ENCODE results near the gene TMC8. TPM values are rescaled to one million over a fixed set of nuclear protein-coding genes. Genes with fewer than 3 reads are reported as not detected.
A peak's percentile ranks its signal among the peaks of the same experiment; 100 is the strongest.

TMC8 gene
- total RNA-seq, 2 experiments from 2014 or later = 134 to 140 TPM

- Mint-ChIP-seq H3K4me1 (ENCODE audit: low read depth) (peaks cover 29% of the 10 kb centered on the region), H3K4me3 (no peak overlapping the region), H3K9me3 (no peaks in the 10 kb centered on the region), H3K36me3 (peaks cover 60% of the 10 kb centered on the region), H3K27me3 (no peaks in the 10 kb centered on the region), H3K27ac (no peak overlapping the region)
- DNase-seq = no peak
- POLR2A ChIA-PET = no interaction called here
- intact Hi-C loops (cut with micrococcal nuclease) = no loop called here
- CTCF ChIA-PET = interaction anchor here (2.1 kb wide), 1 partner anchor 11 kb away, joined by 7 read pairs; no protein-coding TSS in a partner anchor
Measured at GRCh38 chr17:78180508-78180907, 49.9 kb downstream of the TMC8 start.

- ChIA-PET POLR2A (interaction anchor here (0.7 to 0.8 kb wide), 2 partner anchors 9 to 44 kb away, joined by 3 to 4 read pairs; no protein-coding TSS in a partner anchor), CTCF (interaction anchor here (1.2 to 1.4 kb wide), 2 partner anchors 9 to 45 kb away, joined by 3 read pairs; no protein-coding TSS in a partner anchor)
- DNase-seq = no peak
- peaks cover 27% of the 10 kb centered on the region for H3K4me1 Mint-ChIP-seq (ENCODE audit: low read depth)
- H3K27ac Mint-ChIP-seq = no peak overlapping the region
- intact Hi-C loops (cut with micrococcal nuclease) = no loop called here
- peaks cover 57% of the 10 kb centered on the region for H3K36me3 Mint-ChIP-seq
- no peak overlapping the region for H3K4me3 Mint-ChIP-seq
- no peaks in the 10 kb centered on the region for H3K9me3 Mint-ChIP-seq
- no peaks in the 10 kb centered on the region for H3K27me3 Mint-ChIP-seq
Measured at GRCh38 chr17:78182504-78182903, 51.9 kb downstream of the TMC8 start.

GRCh38 chr17:78183916-78184315 lies 53.3 kb downstream of the TMC8 start:
- ChIA-PET POLR2A (no interaction called here), CTCF (interaction anchor here (0.8 to 1.8 kb wide), 3 partner anchors 7 to 50 kb away, joined by 3 to 5 read pairs (median 5); no protein-coding TSS in a partner anchor)
- Mint-ChIP-seq H3K27me3 (no peaks in the 10 kb centered on the region), H3K4me1 (ENCODE audit: low read depth) (peaks cover 31% of the 10 kb centered on the region), H3K9me3 (no peaks in the 10 kb centered on the region), H3K27ac (no peak overlapping the region), H3K36me3 (peaks cover 52% of the 10 kb centered on the region), H3K4me3 (no peak overlapping the region)
- intact Hi-C loops (cut with micrococcal nuclease) = no loop called here
- DNase-seq = no peak

GRCh38 chr17:78184351-78184750 lies 53.8 kb downstream of the TMC8 start:
- Mint-ChIP-seq H3K27me3 (no peaks in the 10 kb centered on the region), H3K4me1 (ENCODE audit: low read depth) (peaks cover 31% of the 10 kb centered on the region), H3K9me3 (no peaks in the 10 kb centered on the region), H3K27ac (no peak overlapping the region), H3K4me3 (no peak overlapping the region), H3K36me3 (peaks cover 48% of the 10 kb centered on the region)
- intact Hi-C loops (cut with micrococcal nuclease) = no loop called here
- ChIA-PET POLR2A (no interaction called here), CTCF (interaction anchor here (0.8 to 1.8 kb wide), 3 partner anchors 8 to 50 kb away, joined by 3 to 5 read pairs (median 5); no protein-coding TSS in a partner anchor)
- DNase-seq = no peak

- POLR2A ChIA-PET = no interaction called here
- H3K27ac Mint-ChIP-seq = no peak overlapping the region
- H3K27me3 Mint-ChIP-seq = no peaks in the 10 kb centered on the region
- peaks cover 31% of the 10 kb centered on the region for H3K4me1 Mint-ChIP-seq (ENCODE audit: low read depth)
- intact Hi-C loops (cut with micrococcal nuclease) = loop anchor here (5.0 kb wide), 1 partner anchor 53 kb away; the partner anchor contains the start of gene TMC8
- CTCF ChIA-PET = no interaction called here
- peak overlapping the region; percentile 90 for H3K4me3 Mint-ChIP-seq
- no peak for DNase-seq
- peaks cover 45% of the 10 kb centered on the region for H3K36me3 Mint-ChIP-seq
- no peaks in the 10 kb centered on the region for H3K9me3 Mint-ChIP-seq
Measured at GRCh38 chr17:78184868-78185267, 54.3 kb downstream of the TMC8 start.

- CTCF ChIA-PET = interaction anchor here (0.8 to 3.2 kb wide), 7 partner anchors 10 to 101 kb away, joined by 3 to 29 read pairs (median 5); no protein-coding TSS in a partner anchor
- Mint-ChIP-seq H3K4me3 (peak overlapping the region; percentile 90), H3K27me3 (no peaks in the 10 kb centered on the region), H3K36me3 (peaks cover 35% of the 10 kb centered on the region), H3K27ac (peak overlapping the region; percentile 75), H3K4me1 (ENCODE audit: low read depth) (peaks cover 29% of the 10 kb centered on the region), H3K9me3 (no peaks in the 10 kb centered on the region)
- intact Hi-C loops (cut with micrococcal nuclease) = loop anchor here (2.0 to 5.0 kb wide), 2 partner anchors 17 to 54 kb away; partner anchors contain the start of genes SYNGR2 and TMC8
- POLR2A ChIA-PET = interaction anchor here (0.6 to 1.5 kb wide), 7 partner anchors 8 to 287 kb away, joined by 3 to 5 read pairs (median 3); no protein-coding TSS in a partner anchor
- DNase-seq = no peak
Measured at GRCh38 chr17:78185981-78186691, 55.6 kb downstream of the TMC8 start.

- intact Hi-C loops (cut with micrococcal nuclease) = loop anchor here (1.0 to 5.0 kb wide), 3 partner anchors 18 to 55 kb away; partner anchors contain the start of genes BIRC5, SYNGR2 and TMC8
- Mint-ChIP-seq H3K4me3 (peak within 1 kb of the TSS; percentile 90), H3K9me3 (no peaks in the 10 kb centered on the region), H3K4me1 (ENCODE audit: low read depth) (peaks cover 29% of the 10 kb centered on the region), H3K27ac (peak within 1 kb of the TSS; percentile 75), H3K36me3 (peaks cover 31% of the 10 kb centered on the region), H3K27me3 (no peaks in the 10 kb centered on the region)
- ChIA-PET POLR2A (interaction anchor here (0.6 to 1.5 kb wide), 9 partner anchors 9 to 286 kb away, joined by 3 to 5 read pairs (median 3); no protein-coding TSS in a partner anchor), CTCF (interaction anchor here (0.7 to 3.2 kb wide), 8 partner anchors 11 to 102 kb away, joined by 3 to 29 read pairs (median 4); no protein-coding TSS in a partner anchor)
- DNase-seq = peak; percentile 98
Measured at GRCh38 chr17:78186692-78187595, 56.4 kb downstream of the TMC8 start, which contains the start of the genes AFMID and TK1. Gene AFMID, plus strand, starts transcription at chr17:78187362. Its CDS starts 9 bp downstream, at chr17:78187371. Gene TK1, minus strand, starts transcription at chr17:78187052. Its CDS starts 58 bp downstream, at chr17:78186994.

Other genes starting within 250 kb of the TMC8 start
- gene TNRC6C, start 172.1 kb upstream of the TMC8 start, total RNA-seq = 10 to 100 TPM; 10.9 to 15.6 TPM
- 100 to 1,000 TPM; 157 to 162 TPM for gene TMC6, start 2.0 kb upstream of the TMC8 start, total RNA-seq
- not detected for gene C17orf99, start 15.6 kb downstream of the TMC8 start, total RNA-seq
- gene SYNGR2, start 37.8 kb downstream of the TMC8 start, total RNA-seq = 10 to 100 TPM; 79.2 to 87.7 TPM
- gene TK1, start 56.3 kb downstream of the TMC8 start, total RNA-seq = 100 to 1,000 TPM; 188 to 193 TPM
- gene AFMID, start 56.6 kb downstream of the TMC8 start, total RNA-seq = 10 to 100 TPM; 16.8 to 19.0 TPM
- gene BIRC5, start 83.5 kb downstream of the TMC8 start, total RNA-seq = 10 to 100 TPM; 87.4 to 95.4 TPM
- not detected for gene TMEM235, start 100.9 kb downstream of the TMC8 start, total RNA-seq
- gene SOCS3, start 229.3 kb downstream of the TMC8 start, total RNA-seq = 100 to 1,000 TPM; 162 to 167 TPM
- 10 to 100 TPM; 75.8 to 78.1 TPM for gene PGS1, start 247.9 kb downstream of the TMC8 start, total RNA-seq